ENCODE data around the gene OR52A1. TPM values are rescaled to one million over a fixed set of nuclear protein-coding genes. Genes with fewer than 3 reads are reported as not detected.

OR52A1 gene
- total and polyA plus RNA-seq, 9 of the 15 experiments (the other 6 are each of a cell fraction or from before 2014, with no cell fraction given): under 0.01 to 0.33 (median 0.13) TPM; not detected in 3

- TF ChIP-seq RBBP5 (IDR thresholded peaks at IDR 0.05; ENCODE audit: borderline replicate concordance, insufficient read depth, low read length, poor library complexity, severe bottlenecking) (no peak), KDM4B (IDR thresholded peaks at IDR 0.05; ENCODE audit: borderline replicate concordance in 2 of 2, low read depth in 1 of 2) (no peak), PHB (CRISPR knock-in tag; IDR thresholded peaks at IDR 0.05) (no peak), CTCF (IDR thresholded peaks at IDR 0.05 in 2 of 3, conservative IDR thresholded peaks at IDR 0.05 in 1 of 3; ENCODE audit: insufficient read depth in 2 of 3, low read depth in 1 of 3, low read length in 3 of 3) (peak in 1 of 3 experiments; percentile 1; a peak in 1 of 6 replicates), DPF2 (IDR thresholded peaks at IDR 0.05) (peak; percentile 93), RNF219 (CRISPR knock-in tag; IDR thresholded peaks at IDR 0.05) (no peak), HDAC2 (IDR thresholded peaks at IDR 0.05) (peak; percentile 63; the same call in 1 of the 2 replicates), ZFPM2 (CRISPR knock-in tag; IDR thresholded peaks at IDR 0.05) (no peak), ZZZ3 (IDR thresholded peaks at IDR 0.05) (no peak), SRSF7 (optimal IDR thresholded peaks at IDR 0.05; ENCODE audit: low read depth, low read length) (no peak), FOXK1 (CRISPR knock-in tag; IDR thresholded peaks at IDR 0.05; ENCODE audit: borderline replicate concordance) (no peak), RFX1 (IDR thresholded peaks at IDR 0.05) (no peak), RERE (CRISPR knock-in tag; IDR thresholded peaks at IDR 0.05; ENCODE audit: borderline replicate concordance) (no peak), ZNF589 (CRISPR knock-in tag; IDR thresholded peaks at IDR 0.05; ENCODE audit: low read depth) (no peak; the same call in 1 of the 2 replicates), SP1 (CRISPR knock-in tag; IDR thresholded peaks at IDR 0.05) (no peak)
- TF ChIP-seq, protein P1, sequence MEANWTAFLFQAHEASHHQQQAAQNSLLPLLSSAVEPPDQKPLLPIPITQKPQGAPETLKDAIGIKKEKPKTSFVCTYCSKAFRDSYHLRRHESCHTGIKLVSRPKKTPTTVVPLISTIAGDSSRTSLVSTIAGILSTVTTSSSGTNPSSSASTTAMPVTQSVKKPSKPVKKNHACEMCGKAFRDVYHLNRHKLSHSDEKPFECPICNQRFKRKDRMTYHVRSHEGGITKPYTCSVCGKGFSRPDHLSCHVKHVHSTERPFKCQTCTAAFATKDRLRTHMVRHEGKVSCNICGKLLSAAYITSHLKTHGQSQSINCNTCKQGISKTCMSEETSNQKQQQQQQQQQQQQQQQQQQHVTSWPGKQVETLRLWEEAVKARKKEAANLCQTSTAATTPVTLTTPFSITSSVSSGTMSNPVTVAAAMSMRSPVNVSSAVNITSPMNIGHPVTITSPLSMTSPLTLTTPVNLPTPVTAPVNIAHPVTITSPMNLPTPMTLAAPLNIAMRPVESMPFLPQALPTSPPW (CRISPR knock-in tag; IDR thresholded peaks at IDR 0.05): no peak
Observed at GRCh38 chr11:5131584-5132335, 22.8 kb downstream of the OR52A1 start (continued).
